GM19468 (cell line): ENCODE measurements around the gene PAQR5.

Experiments used
- ATAC-seq: cut with Tn5 transposase; IDR thresholded peaks from one replicate; pipeline ENCODE4 v1.9.1; 2021; ENCODE audit warnings: mild to moderate bottlenecking, moderate library complexity, moderate number of reproducible peaks; ENCODE audit not compliant: unreplicated experiment; ENCODE audit errors: extremely low read depth

The PAQR5 gene

DNA sequence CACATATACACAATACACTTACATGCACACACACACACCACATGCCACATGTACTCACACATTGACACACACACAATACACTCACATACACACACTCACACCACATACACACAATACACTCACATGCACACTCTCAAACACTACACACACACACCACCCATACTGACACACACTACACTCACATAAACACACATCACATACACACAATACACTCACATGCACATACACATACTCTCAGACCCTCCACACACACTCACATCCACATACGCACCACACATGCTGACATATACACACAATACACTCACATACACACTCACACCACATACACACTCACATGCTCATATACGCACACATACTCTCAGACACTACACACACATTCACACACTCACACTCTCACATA, 87.1 kb downstream of the PAQR5 start:
- no peak for ATAC-seq

DNA sequence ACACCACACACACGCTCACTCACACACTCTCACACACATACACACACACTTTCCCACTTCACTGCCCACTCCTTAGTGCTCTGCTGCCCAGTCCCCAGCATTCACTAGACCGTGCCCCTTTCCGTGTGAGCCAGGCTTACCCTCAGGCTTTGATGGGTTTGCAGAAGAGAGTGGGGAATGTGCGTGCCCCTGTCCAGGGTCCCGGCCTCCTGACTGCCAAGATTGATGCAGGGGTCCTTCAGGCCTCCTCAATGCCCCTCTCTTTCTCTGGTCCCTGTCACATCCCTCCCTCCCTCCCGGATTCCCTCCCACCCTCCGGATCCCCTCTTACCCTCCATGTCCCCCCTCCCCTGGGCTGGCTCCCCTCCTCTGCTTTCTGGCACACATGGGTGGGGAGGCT, 87.6 kb downstream of the PAQR5 start:
- no peak for ATAC-seq

DNA sequence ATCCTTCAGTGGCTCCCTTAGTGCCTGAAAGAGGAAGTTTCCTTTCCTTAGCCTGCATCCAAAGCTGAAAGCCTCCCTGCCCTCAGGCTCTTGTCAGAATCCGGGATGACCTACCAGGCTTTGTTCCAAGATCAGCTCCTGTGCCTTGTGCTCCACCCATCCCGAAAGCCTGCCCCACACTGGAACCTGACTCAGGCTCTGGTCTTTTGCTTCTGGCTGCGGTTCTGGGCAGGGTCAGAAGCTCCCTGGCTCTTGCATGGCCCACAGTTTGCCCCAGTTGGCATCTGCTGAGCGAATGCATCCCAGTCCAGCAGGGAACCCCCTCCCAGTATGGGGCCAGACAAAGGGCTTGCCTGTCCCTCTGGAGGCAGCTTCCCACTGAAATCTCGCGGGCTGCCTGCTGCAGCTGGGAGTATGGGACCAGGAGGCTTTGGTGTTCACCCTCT, 89.6 kb downstream of the PAQR5 start:
- ATAC-seq, result no peak

DNA sequence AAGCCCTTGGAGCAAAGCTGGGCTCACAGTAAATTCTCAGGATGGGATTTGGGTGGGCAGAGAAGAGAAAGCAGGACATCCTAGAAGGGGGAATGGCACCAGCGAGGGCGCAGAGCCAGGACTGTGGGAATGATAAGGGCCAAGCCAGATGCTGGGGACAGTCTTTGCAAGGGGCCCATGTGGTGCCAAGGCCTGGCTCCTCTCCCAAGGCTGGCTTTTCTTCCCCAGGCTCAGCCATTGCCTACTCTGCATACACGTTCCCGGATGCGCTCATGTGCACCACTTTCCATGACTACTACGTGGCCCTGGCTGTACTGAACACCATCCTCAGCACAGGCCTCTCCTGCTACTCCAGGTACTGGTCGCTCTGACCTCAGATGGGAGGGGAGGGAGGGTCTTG, 90.7 kb downstream of the PAQR5 start:
- no peak for ATAC-seq

DNA sequence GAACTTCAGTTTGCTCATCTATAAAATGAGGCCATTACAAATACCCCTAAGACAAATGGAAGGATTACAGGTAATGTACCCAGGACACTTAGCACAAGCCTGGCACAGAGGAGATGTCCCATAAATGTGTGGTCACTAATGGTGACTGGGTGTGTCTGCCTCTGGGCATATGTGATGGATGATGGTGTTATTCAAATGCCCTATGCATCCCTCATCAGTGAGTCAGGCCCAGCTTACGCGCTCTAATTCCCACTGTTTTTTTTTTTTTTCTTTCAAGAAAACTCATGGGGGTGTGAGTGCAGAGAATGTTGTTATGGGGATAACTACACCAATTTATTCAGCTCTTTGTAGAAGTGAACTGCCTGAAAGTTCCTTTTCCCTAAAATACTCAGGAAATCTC, 91.9 kb downstream of the PAQR5 start:
- no peak for ATAC-seq

DNA sequence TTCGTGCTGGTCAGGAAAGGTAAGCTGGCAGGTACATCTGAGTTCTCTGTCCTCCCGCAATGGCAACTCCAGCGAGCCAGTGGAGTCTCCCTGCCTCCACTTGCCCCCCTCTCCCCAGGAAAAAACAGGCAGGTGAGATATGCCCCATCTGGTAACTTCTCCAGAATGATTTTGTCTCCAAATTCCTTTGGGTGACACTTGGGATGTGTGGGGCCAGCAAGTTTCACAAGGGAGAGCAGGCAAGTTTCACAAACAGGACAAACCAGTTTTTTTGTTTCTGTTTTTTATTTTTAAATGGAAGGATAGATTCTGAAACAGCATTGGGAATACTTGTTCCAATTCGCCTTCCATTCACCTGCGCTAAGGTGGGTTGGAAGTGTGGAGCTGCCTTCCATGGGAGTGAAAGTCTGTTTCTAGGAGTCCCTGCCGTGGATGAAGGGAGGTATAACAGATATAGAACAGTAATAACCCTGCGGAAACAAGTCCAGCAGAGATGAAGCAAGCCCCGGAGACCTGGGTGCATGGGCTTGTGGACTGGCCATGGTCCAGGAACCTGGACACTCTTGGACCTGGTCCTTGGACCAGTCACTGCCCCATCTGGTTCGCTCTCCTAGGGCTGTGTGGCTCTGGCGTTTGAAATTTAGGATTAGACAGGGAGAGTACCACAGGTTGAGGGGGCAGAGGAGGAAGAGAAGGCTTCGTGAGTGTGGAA, 92.5 kb downstream of the PAQR5 start:
- ATAC-seq, result no peak

DNA sequence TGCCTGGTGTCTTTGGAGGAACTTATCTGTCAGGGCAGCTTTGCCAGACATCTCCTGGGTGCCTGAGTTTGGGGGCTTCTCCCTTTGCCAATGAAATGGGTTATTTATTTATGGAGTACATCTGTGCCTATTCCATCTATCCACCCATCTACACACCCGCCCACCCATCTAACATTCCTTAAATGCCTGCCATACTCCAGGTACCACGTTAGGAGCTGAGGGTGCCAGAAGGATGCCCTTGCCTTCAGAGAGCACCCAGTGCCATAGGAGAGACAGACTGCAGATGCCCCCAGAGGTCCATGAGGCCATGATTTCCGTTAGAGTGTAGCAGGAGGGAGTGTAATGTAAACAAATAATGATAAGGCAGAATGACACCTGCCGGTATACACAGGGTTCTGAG, 93.6 kb downstream of the PAQR5 start:
- ATAC-seq, result no peak

DNA sequence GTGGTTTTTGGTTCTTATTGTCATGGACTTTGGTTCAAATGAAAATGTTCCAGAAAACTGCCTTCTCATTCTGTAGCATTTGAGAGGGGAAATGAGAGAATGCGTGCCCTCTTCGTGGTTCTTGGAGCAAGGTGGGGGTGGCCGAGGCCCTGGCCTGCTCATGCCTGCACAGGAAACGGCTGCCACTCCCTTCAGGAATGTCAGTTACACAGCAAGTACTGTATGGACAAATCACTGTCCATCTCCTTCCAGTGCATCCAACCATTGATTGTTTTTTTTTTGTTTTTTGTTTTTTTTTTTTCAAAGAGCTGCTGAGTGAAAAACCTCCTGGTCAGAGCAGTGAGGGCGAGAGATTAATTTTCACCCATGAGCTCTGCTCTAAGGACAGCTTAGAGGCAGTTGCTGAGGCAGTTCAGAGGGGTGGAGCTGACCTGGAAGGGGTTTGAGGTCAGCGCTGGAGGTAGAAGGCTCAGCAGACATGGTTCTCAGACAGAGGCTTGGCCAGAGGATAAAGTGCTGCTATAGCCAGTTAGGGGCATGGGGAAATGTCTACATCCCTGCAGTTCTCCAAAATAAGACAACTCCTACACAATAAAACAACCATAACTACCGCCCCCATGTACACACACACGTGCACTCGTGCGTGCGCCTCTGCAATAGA, 95.2 kb downstream of the PAQR5 start:
- no peak for ATAC-seq

DNA sequence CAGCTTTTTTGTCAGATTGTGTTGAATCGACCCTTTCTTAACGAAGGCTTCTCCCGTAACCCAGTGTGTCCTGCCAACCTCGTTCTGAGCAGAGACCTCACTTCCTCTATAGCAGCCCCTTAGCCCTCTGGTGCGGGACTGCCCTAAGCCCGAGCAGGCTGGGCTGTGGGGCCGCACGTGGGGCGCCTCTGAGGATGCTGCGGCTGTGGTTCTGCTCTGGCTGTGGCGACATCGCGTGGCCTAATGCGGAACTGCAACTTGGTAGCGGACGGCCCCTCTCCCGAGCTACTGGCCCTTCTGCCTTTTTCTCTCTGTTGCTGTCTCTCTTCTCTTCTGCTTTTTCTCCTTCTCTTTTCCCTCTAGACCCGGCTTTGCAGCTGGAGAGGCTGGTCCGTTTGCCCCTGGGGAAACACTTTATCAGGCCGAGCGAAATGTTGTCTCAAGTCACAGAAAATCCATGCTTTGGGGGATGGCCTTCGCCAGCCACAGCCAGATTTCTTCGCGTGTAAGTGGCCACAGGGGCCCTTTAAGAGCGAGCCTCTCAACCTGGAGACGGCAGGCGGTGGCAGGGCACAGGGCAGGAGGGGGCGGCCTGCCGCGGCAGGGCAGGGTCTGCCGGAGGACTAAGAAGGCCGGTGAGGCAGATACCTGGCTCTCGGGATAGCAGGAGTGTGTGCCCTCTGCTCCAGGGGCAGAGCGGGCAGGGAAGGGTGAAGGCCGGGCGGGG, 96.0 kb downstream of the PAQR5 start:
- ATAC-seq, result no peak

DNA sequence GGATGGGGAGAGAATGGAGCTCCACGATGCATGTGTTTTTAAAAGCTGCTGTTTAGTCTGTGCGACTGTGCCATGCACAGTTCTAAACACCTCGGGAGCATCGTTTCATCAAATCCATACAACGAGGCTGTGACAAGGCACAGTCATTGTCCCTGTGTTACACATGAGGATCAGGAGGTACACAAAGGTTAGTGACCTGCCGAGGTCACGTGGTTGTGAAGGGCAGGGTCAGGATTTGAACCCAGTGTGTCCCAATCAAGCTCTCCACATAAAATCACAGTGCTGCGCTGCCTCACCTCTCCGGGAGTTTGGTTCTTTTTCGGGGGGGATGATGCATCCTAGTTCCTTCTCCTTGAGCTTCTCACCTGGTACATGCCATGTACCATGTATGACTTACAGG, 96.7 kb downstream of the PAQR5 start:
- ATAC-seq, result no peak

DNA sequence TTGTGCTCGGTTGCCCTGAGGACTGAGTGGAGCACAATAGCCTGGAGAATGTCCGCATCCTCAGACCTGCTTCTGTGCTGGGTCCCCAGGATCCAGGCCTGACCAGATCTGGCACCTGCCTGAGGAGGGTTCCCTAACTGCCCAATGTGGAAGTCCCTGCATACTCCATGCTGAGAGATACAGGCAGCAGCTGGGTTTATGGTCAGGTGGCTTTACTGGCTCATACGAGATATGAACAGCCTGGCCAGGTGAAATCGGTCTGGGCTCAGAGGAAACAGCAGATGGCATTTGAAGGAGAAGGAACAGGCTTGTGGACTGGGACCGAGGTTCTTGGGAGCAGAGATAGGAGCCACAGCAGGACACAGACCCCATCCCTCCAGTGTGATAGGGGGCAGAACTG, 97.3 kb downstream of the PAQR5 start:
- no peak for ATAC-seq

DNA sequence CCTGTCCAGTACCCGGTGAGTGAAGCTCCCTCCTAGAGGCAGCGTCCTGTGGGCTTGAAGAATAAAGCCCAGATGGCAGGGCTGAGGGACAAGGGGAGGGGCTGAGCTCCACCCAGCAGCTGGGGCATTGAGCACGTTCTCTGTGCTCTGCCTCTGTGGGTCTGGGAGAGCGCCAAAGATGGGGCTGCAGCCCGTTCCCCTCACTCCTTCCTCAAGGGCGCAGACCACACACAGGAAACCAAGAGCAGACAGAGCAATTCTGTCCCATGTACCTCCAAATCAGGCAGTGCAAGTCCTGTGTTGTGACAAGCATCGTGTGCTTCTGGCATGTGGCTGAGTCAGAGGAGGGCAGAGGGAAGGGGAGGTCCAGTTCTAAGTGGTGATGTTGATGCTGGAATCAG, 99.8 kb downstream of the PAQR5 start:
- ATAC-seq, result no peak

DNA sequence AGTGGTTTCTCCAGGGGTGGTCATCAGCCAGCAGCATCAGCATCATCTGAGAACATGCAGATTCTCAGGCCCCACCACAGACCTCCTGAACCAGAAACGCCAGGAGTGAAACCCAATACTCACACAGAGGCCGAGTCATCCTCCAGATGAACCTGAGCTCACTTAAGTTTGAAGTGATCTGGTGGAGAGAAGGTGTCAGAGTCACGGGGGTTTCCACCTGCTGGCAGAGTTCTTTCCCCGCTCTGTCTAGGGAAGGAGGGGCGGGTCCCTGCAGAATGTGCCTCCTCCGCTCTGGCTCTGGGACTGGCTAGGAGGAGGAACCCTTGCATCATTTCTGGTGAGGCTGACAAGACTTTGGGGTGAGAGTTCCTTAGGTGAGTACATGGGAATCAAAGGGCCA, 102.1 kb downstream of the PAQR5 start:
- no peak for ATAC-seq

DNA sequence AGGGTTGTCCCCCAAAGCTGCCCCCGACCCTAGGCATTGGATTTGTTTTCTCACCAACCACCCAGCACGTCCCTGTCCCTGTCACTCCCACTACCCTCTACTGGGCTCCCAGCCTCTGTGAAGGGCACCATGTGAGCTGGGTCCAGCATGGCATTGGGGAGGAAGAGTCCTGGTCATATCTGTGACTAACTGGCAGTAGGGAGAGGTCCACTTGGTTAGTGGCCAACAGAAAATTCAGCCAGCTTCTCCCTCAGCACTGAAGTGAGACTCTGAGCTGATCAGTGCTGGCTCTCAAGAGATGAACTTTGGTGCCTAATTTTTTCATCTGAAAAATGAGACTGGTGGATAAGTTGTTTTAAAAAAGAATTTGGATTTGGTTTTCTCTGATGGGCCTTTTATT, 104.1 kb downstream of the PAQR5 start:
- ATAC-seq, result no peak

DNA sequence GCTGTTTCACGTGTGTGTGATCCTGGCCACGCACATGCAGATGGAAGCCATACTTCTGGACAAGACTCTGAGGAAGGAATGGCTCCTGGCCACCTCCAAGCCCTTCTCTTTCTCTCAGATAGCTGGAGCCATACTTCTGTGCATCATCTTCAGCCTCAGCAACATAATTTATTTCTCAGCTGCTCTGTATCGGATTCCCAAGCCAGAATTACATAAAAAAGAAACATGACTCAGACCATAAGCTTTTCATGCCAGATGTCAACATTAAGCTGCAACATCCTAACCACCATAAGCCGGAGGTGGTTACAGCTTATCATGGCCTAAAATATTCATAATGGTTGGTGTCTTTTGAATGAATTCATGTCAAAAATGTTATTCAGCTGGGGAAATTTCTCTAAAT, 104.9 kb downstream of the PAQR5 start:
- ATAC-seq, result no peak

DNA sequence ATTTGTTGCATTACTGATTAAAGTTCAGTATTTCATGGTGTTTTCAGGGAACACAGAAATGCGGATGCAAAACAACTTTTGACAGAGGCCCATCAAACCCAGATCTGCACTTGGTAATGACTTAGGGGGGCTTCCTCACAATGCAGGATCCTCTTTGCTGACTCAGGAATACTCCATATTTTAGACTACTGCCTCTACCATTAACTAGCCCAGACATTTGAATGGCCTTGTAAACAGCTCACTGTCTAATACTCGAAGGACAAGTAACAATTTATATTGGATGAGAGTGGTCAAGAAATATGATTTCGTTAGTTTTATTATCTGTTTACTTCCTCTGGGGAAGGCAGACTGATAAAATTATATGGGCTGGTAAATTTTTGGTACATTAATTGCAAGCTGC, 106.4 kb downstream of the PAQR5 start:
- ATAC-seq, result no peak

DNA sequence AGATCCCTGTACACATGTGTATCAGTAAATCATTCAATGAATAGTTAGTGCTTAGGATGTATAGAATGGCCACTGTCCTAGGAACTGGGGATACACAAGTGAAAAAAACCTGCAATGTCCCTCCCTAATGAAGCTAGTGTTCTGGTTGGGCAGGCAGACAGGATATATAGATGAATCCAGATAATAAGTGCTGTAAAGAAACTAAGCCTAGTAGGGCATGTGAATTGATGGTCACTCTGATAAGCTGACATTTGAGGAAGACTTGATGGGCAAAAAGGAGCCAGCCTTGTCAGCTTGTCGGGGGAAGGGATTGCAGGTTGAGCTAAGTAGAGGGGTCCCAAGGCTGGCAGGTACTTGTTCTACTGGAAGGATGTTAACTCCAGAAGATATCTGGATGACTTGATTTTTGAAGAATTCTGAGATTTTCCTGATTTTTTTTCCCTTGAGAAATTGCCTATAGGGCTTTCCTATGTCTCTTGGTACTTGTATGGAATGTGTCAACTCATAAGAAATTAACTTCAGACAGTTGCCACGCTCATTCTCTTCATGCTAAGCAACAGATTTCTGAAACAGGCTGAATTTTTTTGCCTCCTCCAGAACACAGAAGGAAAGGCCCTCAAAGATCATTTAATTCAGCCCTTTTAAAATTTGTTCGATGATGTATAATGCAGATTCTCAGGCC, 109.1 kb downstream of the PAQR5 start:
- ATAC-seq, result no peak

DNA sequence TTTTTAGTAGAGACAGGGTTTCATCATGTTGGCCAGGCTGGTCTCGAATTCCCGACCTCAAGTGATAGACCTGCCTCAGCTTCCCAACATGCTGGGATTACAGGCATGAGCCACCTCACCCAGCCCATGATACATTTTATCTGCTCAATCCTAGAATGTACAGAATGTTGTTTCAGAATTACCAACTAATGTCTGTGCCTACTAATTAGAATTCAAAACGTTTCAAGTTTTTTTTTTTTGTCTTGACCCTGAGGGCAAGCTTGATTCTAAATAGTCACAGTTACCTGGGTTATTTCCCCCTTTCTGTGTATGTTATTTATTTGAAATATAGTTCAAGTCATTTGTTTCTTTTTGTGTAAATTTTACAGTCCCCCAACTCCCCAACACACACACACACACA, 110.1 kb downstream of the PAQR5 start:
- ATAC-seq, result no peak

DNA sequence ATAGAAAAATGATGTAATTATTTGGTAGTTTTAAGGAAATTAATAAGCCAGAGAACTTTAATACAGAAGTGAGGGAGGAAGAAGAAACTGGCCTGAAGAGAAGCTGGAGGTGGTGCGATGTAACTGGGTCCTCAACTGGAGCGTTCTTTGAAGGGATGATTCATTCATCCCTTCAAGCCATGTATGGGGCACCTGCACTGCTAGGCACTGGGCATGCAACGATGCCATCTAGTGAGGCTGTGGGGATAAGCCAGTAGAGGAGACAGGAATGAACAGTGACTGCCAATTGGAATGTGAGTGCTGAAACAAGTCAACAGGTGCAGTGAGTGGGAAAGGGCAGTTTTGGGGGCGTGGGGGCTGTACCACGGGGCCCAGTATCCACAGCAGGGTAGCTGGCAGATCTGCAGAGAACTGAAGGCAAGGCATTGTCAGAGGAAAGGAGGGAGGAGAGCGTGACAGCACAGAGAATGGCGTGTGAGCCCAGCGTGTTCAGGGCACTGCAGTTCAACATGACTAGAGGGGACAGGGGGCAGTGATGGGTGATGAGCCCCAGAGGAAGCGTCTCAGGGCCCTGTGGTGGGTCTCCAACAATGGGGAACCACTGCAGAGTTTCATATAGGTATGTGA, 111.6 kb downstream of the PAQR5 start:
- ATAC-seq, result no peak

DNA sequence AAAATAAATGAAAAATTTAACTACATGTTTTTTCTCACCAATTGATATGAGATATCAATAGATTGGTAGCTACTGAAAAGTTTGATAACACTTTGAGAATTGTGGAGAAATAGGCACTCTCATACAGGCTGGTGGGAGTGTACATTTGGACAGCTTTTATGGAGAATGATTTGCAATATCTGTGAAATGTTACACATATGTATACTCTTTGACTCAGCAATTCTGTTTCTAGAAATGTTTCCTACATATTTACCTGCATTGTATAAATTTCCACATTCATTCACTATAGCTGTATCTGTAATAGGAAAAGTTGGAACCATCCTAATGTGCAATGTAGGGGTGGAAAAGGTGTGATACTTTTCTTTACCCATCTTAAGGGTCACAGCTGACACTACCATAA, 113.6 kb downstream of the PAQR5 start:
- no peak for ATAC-seq
